RWPE2 (cell line): Measurements from ENCODE around the gene RTTN.

ENCODE experiments used
- ATAC-seq: fragments of 200-7000 bp; cut with Tn5 transposase; 3 replicates; pipeline ENCODE4 v1.9.1; 2021; ENCODE audit warnings: low read depth
- DNase-seq: peaks from one replicate; pipeline ENCODE4 v3.0.0-alpha.2; 2020; ENCODE audit warnings: low spot score
- H3K27ac ChIP-seq: fragments of 450-650 bp; 2 replicates; pipeline ENCODE4 v1.5.1; 2017; ENCODE audit warnings: mild to moderate bottlenecking; ENCODE audit not compliant: poor library complexity, severe bottlenecking
- H3K27me3 ChIP-seq: fragments of 250-450 bp; sonication (Bioruptor Pico); 2 replicates; pipeline ENCODE4 v1.5.1; 2021; ENCODE audit warnings: mild to moderate bottlenecking, moderate library complexity; ENCODE audit not compliant: insufficient read depth, poor library complexity, severe bottlenecking
- H3K36me3 ChIP-seq: fragments of 250-450 bp; sonication (Bioruptor Pico); 2 replicates; pipeline ENCODE4 v1.5.1; 2020; ENCODE audit warnings: low read depth, mild to moderate bottlenecking, moderate library complexity
- H3K4me1 ChIP-seq: fragments of 250-450 bp; sonication (Bioruptor Pico); 2 replicates; pipeline ENCODE4 v1.5.1; 2021; ENCODE audit warnings: mild to moderate bottlenecking, moderate library complexity; ENCODE audit not compliant: insufficient read depth, poor library complexity, severe bottlenecking
- H3K4me3 ChIP-seq: fragments of 250-450 bp; sonication (Bioruptor Pico); 2 replicates; pipeline ENCODE4 v1.5.1; 2021; ENCODE audit warnings: mild to moderate bottlenecking, moderate library complexity; ENCODE audit not compliant: severe bottlenecking
- H3K9me3 ChIP-seq: fragments of 250-450 bp; sonication (Bioruptor Pico); 2 replicates; pipeline ENCODE4 v1.5.1; 2021; ENCODE audit warnings: mild to moderate bottlenecking, moderate library complexity; ENCODE audit not compliant: severe bottlenecking
- CTCF ChIP-seq: fragments of 450-650 bp; IDR thresholded peaks from one replicate; pipeline ENCODE4 v1.5.1; 2017; ENCODE audit warnings: mild to moderate bottlenecking, moderate library complexity; ENCODE audit not compliant: poor library complexity, severe bottlenecking

Gene RTTN

GRCh38 chr18:69987870-69988269 lies 217.6 kb downstream of the RTTN start:
- DNase-seq, result no peak
- Histone ChIP-seq H3K27ac (no peak overlapping the region), H3K4me1 (no peaks in the 10 kb centered on the region), H3K4me3 (no peak overlapping the region), H3K36me3 (peaks cover 49% of the 10 kb centered on the region), H3K27me3 (no peaks in the 10 kb centered on the region), H3K9me3 (no peaks in the 10 kb centered on the region)
- ATAC-seq, result no peak
- no peak for TF ChIP-seq CTCF

GRCh38 chr18:69985239-69985638 lies 220.2 kb downstream of the RTTN start:
- H3K4me1 ChIP-seq, result no peaks in the 10 kb centered on the region
- no peaks in the 10 kb centered on the region for H3K27me3 ChIP-seq
- TF ChIP-seq CTCF, result no peak
- no peak overlapping the region for H3K4me3 ChIP-seq
- H3K9me3 ChIP-seq, result no peaks in the 10 kb centered on the region
- DNase-seq (no peak), ATAC-seq (peak; percentile 45; the same call in 1 of the 3 replicates)
- H3K36me3 ChIP-seq, result peaks cover 44% of the 10 kb centered on the region
- no peak overlapping the region for H3K27ac ChIP-seq

- DNase-seq, result no peak
- Histone ChIP-seq H3K4me1 (no peaks in the 10 kb centered on the region), H3K36me3 (peaks cover 33% of the 10 kb centered on the region), H3K27me3 (no peaks in the 10 kb centered on the region), H3K9me3 (no peaks in the 10 kb centered on the region), H3K27ac (no peak overlapping the region), H3K4me3 (no peak overlapping the region)
- TF ChIP-seq CTCF, result no peak
- ATAC-seq, result no peak
These were observed 223.1 kb downstream of the RTTN start for GRCh38 chr18:69982417-69982816.

GRCh38 chr18:69981948-69982347 lies 223.5 kb downstream of the RTTN start:
- no peaks in the 10 kb centered on the region for H3K27me3 ChIP-seq
- no peak overlapping the region for H3K4me3 ChIP-seq
- H3K9me3 ChIP-seq, result no peaks in the 10 kb centered on the region
- TF ChIP-seq CTCF, result no peak
- H3K4me1 ChIP-seq, result no peaks in the 10 kb centered on the region
- ATAC-seq (no peak), DNase-seq (no peak)
- H3K36me3 ChIP-seq, result peaks cover 29% of the 10 kb centered on the region
- H3K27ac ChIP-seq, result no peak overlapping the region

- Histone ChIP-seq H3K9me3 (no peaks in the 10 kb centered on the region), H3K36me3 (peaks cover 24% of the 10 kb centered on the region), H3K4me3 (no peak overlapping the region), H3K27ac (no peak overlapping the region), H3K4me1 (no peaks in the 10 kb centered on the region), H3K27me3 (no peaks in the 10 kb centered on the region)
- DNase-seq (no peak), ATAC-seq (no peak)
- no peak for TF ChIP-seq CTCF
These were observed 224.3 kb downstream of the RTTN start for GRCh38 chr18:69980982-69981804.
